Endothelial cell of umbilical vein (primary cell): ENCODE measurements around the gene PUS3.

Source experiments
- CTCF ChIP-seq, 2 donors: IDR thresholded peaks; 1 replicate in 1 of 2; 2 replicates in 1 of 2; pipeline ENCODE4 v1.5.1; 2011; ENCODE audit warnings: low read length in 2 of 2, mild to moderate bottlenecking in 2 of 2, moderate library complexity in 2 of 2, control low read depth in 1 of 2, inconsistent platforms in 1 of 2, low read depth in 1 of 2; ENCODE audit not compliant: insufficient read depth in 1 of 2; ENCODE audit errors: extremely low read depth in 1 of 2
- EZH2 ChIP-seq: IDR thresholded peaks from 2 replicates; pipeline ENCODE4 v1.6.1; 2012; ENCODE audit warnings: borderline replicate concordance, low read depth, mild to moderate bottlenecking, moderate library complexity, low read length, inconsistent platforms; ENCODE audit not compliant: severe bottlenecking
- POLR2A ChIP-seq: IDR thresholded peaks from 2 replicates; pipeline ENCODE4 v1.6.1; 2012; ENCODE audit warnings: low read depth, mild to moderate bottlenecking, control low read depth, low read length
- POLR2AphosphoS5 ChIP-seq: IDR thresholded peaks from 2 replicates; pipeline ENCODE4 v1.6.1; 2012; ENCODE audit warnings: low read depth, mild to moderate bottlenecking, control low read depth, low read length, moderate library complexity; ENCODE audit not compliant: insufficient read depth

GRCh38 chr11:125946712-125947418 is 43.9 kb upstream of the PUS3 start:
- TF ChIP-seq POLR2AphosphoS5 = no peak
- TF ChIP-seq EZH2 = no peak
- TF ChIP-seq POLR2A = no peak
- no peak for TF ChIP-seq CTCF (IDR thresholded peaks at IDR 0.05; ENCODE audit: extremely low read depth in 1 of 2, insufficient read depth in 1 of 2, low read depth in 1 of 2, low read length in 2 of 2)
